Activated CD4-positive, alpha-beta T cell treated with anti-CD3 and anti-CD28 coated beads, Interleukin-2, amount 50 U/mL, for 4 hours (primary cell): ENCODE results near the gene MED9.
"Not testable (repeated sequence)": the region's sequence is repeated elsewhere in the genome, so short reads cannot be mapped to it uniquely, and the experiment has no call there.

Experiments
- DNase-seq, 2 experiments: peaks; one replicate each; pipeline ENCODE4 v3.0.0-alpha.2; 2020

The MED9 gene

GRCh38 chr17:17456251-17456650, 20.5 kb upstream of the MED9 start:
- DNase-seq, result no peak

GRCh38 chr17:17457680-17458079, 19.1 kb upstream of the MED9 start:
- DNase-seq, result no peak

DNA sequence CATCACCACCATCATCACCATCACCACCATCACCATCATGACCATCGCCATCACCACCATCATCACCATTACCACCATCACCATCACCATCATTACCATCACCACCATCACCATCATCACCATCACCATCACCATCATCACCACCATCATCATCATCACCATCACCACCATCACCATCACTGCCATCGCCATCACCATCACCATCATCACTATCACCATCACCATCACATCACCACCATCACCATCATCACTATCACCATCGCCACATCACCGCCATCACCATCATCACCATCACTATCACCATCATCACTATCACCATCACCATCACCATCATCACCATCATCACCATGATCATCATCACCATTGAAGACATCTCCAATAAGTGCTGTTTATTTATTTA, 16.8 kb upstream of the MED9 start:
- no peak for DNase-seq

GRCh38 chr17:17462048-17462824, 14.6 kb upstream of the MED9 start:
- no peak for DNase-seq

DNA sequence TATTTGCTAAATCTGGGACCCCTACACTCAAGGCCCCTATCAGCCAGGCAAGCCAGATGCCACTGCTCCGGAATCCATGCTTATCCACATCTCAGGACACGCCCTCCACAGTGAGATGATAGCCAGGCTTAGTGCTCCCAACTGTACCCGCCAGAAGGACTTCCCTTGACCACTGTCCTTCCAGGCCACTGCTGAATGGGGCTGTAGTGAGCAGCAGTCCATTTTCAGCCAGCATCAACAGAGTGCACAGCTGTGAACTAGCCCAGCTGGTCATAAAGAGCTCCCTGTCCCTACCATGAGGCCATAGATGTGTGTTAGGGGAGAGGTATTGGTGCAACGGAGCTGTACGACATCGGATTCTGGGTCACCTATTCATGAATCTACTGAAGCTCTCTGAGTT, 13.0 kb upstream of the MED9 start:
- DNase-seq, result no peak

DNA sequence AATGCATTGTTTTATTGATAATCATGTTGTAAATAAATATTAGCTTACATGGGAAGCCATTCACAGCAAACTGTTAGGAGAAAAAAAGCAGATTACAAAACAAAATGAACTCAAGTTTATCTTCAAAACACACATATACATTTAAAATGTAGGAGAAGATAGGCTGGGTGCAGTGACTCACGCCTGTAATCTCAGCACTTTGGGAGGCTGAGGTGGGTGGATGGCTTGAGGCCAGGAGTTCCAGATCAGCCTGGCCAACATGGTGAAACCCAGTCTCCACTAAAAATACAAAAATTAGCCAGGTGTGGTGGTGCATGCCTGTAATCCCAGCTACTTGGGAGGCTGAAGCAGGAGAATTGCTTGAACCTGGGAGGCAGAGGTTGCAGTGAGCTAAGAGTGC, 10.9 kb upstream of the MED9 start:
- DNase-seq, result not testable (repeated sequence)

DNA sequence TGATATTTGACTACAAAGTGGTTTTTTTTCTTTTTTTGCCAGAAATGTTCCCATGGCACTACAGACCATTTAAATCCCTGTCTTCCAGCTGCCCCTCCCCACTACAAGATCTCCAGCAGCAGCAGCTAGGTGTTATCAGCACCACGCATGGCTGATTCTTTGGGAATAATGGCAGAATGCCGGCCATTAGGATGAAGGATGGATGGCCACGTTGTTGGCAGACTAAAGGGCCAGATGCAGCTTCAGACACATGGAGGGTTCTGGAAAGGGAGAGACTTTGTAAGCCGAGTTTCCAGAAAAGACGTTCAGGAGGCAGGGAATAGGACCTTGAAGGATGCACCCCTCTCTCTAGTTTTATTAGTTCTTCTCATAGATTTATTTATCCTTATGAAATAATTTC, 10.3 kb upstream of the MED9 start:
- no peak for DNase-seq

DNA sequence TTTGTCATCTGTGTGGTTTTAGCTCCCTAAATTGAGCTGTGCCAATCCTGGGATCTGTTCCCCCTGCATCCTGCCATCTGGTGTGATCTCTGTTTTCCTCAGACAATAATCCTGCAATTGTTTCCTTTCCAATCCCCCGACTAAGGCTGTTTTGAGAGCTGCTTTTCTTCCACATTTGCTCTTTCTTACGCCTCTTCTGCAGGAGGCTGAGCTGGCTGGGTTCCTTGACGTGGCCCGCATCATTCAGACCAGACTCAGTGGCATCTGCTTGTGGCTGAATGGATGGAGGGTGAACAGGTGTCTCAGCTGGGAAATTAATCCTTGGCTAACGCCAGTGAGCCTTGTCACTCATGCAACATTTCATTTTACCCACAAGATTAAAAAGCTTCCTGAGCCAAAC, 9.8 kb upstream of the MED9 start:
- no peak for DNase-seq

DNA sequence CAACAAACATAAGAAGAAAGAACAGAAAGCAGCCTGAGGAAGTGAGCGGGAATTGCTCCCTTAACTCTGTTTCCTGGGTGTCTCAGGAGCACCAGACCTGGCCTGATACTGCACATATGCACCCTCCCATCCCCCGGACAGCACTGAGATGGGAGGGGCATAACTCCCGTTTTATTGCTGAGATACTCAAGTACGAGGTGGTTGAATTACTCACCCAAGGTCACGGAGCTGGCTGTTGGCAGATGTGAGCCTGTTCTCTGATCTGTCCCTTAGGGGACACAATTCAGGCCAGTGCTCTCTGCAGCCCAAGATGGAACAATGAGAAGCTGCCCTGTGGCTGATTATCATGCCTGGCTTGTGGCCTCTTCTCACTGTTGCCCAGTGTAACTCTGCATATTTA, 9.1 kb upstream of the MED9 start:
- DNase-seq, result no peak

DNA sequence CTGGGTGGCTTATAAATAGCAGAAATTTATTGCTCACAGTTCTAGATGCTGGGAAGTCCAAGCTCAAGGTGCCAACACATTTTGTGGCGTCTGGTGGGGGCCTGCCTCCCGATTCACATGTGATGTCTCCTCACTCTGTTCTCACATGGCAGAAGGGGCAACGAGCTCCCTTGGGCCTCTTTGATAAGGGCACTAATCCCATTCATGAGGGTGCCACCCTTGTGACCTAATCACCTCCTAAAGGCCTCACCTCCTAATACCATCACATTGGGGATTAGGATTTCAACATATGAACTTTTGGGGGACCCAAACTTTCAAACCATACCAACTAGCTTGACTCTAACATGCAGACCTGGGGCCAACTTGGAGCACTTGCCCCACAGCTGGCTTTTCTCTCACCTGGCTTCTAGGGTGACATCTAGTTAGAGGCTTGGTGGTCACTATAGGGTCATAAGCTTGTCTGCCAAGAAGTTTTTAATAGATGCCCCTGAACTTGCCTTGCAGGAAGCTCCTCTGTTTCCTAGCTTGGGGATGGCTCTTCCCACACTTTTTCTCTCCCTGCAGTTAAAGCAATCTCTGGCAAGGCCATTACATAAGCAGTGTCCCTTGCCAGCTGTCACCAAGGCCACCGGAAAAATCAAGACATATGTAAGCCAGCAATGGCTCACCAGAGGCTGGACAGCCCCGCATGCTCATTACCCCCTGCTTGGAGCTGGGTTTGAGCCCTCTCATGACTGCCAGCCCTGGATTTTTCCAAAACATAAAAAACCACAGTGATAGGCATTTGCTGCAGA, 8.4 kb upstream of the MED9 start:
- DNase-seq, result no peak

DNA sequence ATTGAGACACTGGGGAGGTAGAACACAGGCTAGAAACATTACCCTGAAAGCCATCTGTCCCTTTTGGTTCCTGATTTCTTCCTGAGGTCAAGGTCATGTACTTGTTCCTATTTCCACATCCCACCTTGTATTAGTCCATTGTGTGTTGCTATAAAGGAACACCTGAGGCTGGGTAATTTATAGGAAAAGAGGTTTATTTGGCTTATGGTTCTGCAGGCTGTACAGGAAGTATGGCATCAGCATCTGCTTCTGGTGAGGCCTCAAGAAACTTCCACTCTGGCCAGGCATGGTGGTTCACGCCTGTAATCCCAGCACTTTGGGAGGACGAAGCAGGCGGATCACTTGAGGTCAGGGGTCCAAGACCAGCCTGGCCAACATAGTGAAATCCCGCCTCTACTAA, 7.4 kb upstream of the MED9 start:
- no peak for DNase-seq

- DNase-seq, result no peak
Observed at GRCh38 chr17:17469996-17470395, 6.8 kb upstream of the MED9 start.

DNA sequence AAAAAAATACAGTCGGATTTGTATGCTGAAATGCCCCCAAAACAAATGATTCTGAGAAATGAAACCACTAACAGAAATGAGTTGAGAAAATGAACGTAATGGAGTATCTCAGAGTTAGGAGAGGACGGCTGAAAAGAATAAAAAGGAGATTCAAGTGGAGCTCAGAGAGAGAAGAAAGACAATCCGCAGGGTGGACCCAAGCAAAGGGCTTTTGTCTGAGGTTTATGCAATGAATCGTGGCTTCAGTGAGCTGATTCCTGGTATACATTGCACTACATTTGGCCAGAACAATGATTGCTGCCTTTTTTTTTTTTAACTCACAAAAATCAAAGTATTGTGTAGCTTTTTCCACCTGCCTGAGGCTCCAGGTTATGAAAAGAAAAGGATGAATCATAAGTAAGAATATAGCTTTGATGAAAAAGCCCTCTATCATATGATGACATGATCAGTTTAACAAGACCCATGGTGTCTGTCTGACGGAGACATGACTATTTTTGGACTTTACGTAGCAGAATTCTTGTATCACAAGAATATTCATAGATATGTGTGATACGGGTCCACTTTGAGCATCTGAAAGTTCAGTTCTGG, 4.4 kb upstream of the MED9 start:
- DNase-seq, result no peak

DNA sequence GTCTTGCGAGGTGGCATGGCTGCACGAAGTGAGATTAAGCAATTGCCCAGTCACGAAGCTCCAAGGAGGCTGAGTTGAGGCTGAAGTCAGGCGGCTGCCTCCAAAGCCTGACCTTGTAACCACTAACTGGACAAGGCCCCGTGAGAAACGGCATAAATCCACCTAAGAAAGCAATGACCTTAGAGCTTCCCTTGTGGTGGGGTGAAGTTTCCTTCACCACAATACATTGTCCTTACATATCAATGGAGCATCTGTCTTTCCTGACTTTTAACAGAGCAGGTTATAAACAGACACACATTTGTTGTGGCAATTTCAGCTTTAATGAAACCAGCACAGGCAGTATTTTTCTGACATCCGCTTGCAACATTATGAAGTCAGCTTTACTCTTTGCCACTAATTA, 2.5 kb upstream of the MED9 start:
- DNase-seq, result no peak

- DNase-seq, result no peak
Observed at GRCh38 chr17:17479209-17479608, 2.4 kb downstream of the MED9 start.

GRCh38 chr17:17480593-17481148, 3.9 kb downstream of the MED9 start:
- DNase-seq, result no peak

- no peak for DNase-seq
Observed at GRCh38 chr17:17481860-17482259, 5.1 kb downstream of the MED9 start.

DNA sequence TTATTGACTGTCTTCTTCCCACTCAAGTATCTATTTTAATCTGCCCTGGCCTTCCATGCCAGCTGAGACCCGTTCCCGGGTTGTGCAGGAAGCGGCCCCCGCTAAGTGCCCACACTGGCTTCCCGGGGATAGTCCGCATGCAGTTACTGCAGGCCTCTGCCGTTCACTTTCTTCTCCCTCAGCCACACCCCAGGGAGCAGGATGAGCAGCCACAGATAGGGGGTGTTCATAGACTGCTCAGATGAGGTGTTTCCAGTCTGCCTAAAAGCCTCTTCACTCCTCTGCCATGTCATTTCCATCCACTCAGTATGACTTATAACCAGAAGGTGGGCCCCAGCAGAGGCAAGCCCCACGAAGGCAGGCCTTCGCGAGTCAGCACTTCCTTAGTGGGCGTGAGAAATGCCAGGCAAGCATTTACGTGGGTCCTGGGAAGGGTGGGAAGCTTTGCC, 7.7 kb downstream of the MED9 start:
- no peak for DNase-seq

DNA sequence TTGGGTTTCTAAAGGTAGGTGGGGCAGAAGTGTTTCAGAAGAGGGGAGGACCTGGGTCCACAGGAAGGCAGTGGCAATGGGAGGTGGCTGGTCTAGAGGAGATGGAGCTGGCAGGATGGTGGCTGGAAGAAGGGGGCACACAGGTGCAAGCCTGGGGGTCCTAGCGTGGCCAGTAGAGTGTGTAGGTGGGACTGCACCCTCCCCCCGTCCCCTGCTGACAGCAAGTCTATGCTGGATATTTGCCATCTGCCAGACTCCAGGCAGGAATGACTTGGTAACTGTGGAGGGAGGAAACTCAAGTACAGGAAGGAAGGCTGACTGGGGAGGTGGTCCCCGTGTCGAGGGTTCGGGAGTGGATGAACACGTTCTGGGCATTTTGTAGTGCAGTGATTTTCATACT, 8.6 kb downstream of the MED9 start:
- DNase-seq, result no peak

DNA sequence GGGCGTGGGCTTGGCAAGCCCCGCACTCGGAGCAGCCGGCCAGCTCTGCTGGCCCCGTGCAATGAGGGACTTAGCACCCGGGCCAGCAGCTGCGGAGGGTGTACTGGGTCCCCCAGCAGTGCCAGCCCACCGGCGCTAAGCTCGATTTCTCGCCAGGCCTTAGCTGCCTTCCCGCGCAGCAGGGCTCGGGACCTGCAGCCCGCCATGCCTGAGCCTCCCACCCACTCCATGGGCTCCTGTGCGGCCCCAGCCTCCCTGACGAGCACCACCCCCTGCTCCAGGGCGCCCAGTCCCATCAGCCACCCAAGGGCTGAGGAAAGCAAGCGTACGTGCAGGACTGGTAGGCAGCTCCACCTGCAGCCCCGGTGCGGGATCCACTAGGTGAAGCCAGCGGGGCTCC, 9.6 kb downstream of the MED9 start:
- not testable (repeated sequence) for DNase-seq

- DNase-seq, result no peak
Observed at GRCh38 chr17:17487998-17488397, 11.2 kb downstream of the MED9 start.

GRCh38 chr17:17491031-17491471, 14.3 kb downstream of the MED9 start:
- no peak for DNase-seq

- DNase-seq, result no peak
Observed at GRCh38 chr17:17491546-17491988, 14.8 kb downstream of the MED9 start.

GRCh38 chr17:17492085-17492484, 15.3 kb downstream of the MED9 start:
- no peak for DNase-seq
